ENCODE results near the gene SLC2A6. TPM values are rescaled to one million over a fixed set of nuclear protein-coding genes. Genes with fewer than 3 reads are reported as not detected.
A peak's percentile ranks its signal among the peaks of the same experiment; 100 is the strongest.

Gene SLC2A6
- total and polyA plus RNA-seq, 2 donors from 2014 or later = 2.5 to 5.8 TPM

DNA sequence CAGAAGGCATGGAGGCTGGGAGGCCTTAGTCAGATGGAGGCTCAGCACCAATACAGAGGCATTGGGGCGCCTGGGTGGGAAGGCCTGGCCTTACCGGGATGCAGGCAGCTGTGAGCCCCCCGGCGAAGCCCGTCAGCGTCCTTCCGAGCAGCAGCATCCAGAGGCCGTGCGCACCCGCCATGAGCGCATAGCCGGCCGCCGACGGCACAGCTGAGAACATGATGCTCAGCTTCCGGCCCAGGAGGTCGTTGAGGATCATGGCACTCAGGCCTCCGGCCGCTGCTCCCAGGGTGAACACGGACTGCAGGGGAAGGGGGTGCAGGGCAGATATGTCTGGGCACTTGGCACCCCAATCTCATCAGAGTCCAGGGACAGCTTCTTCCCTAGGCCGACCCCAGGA lies 2.0 kb downstream of the SLC2A6 start:
- Histone ChIP-seq H3K9me3 (ENCODE audit: control insufficient read depth in 2 of 3, insufficient read depth in 1 of 3, low read length in 3 of 3) (no peaks in the 10 kb centered on the region), H3K27me3 (ENCODE audit: control insufficient read depth, insufficient read depth, low read length) (no peaks in the 10 kb centered on the region), H3K4me3 (ENCODE audit: low read length in 3 of 3) (no peak overlapping the region), H3K9ac (ENCODE audit: low read length in 3 of 3) (no peak overlapping the region), H3K27ac (ENCODE audit: low read depth in 2 of 2, low read length in 2 of 2) (no peak overlapping the region), H3K4me1 (ENCODE audit: control insufficient read depth in 2 of 3, insufficient read depth in 2 of 3, low read depth in 1 of 3, low read length in 3 of 3) (peaks cover 0 to 5% (median 0%) of the 10 kb centered on the region in 3 donors), H3K36me3 (ENCODE audit: control insufficient read depth in 2 of 3, insufficient read depth in 3 of 3, low read length in 3 of 3) (no peaks in the 10 kb centered on the region)
- FAIRE-seq = no peak
- TF ChIP-seq, protein P1, sequence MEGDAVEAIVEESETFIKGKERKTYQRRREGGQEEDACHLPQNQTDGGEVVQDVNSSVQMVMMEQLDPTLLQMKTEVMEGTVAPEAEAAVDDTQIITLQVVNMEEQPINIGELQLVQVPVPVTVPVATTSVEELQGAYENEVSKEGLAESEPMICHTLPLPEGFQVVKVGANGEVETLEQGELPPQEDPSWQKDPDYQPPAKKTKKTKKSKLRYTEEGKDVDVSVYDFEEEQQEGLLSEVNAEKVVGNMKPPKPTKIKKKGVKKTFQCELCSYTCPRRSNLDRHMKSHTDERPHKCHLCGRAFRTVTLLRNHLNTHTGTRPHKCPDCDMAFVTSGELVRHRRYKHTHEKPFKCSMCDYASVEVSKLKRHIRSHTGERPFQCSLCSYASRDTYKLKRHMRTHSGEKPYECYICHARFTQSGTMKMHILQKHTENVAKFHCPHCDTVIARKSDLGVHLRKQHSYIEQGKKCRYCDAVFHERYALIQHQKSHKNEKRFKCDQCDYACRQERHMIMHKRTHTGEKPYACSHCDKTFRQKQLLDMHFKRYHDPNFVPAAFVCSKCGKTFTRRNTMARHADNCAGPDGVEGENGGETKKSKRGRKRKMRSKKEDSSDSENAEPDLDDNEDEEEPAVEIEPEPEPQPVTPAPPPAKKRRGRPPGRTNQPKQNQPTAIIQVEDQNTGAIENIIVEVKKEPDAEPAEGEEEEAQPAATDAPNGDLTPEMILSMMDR (IDR thresholded peaks at IDR 0.05; ENCODE audit: borderline replicate concordance, extremely low read depth, insufficient read depth) = no peak
- peak in 1 of 5 donors; percentile 78 for DNase-seq
- intact Hi-C loops (cut with DNase I) = no loop called here

DNA sequence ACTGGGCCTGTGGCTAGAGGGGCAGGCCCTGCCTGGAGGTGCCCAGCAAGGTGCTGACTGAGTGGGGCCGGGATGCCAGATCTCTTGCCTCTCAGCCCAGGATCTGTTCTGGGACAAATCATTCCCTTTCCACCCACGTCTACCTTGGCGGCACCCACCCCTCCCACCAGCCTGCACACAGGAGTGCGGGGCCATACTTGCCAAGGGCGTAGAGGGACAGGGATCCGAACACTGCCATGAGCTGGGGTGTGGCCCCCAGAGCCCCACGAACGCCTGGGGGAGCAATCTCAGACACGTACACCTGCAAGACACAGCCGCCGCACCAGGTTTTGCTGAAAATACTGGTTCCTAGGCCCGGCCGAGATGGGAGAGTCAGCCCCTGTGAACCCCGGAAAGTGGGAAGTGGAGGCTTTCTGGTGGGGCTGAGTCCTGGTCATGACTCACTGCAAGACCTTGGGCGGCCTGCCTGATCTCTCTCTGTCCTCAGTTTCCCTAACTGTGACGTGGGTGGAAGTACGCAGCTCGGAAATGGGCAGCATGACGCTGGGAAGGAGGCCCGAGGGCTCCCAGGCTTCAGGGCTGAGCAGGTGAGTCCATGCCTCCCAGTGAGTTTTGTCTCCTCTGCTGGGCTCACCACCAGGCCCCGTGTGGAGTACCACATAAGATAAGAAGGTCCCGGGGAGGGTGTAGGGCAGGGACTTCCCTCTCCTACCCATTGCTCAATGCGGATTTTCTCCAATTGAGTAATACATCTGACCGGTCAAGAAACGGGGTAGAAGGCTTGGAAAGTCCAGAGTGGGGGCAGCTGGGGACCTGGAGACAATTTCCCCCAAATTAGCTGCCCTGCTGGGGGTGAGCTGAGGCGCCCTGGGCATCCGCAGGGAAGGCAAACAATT lies 2.6 kb downstream of the SLC2A6 start:
- no peak for FAIRE-seq
- DNase-seq = peak in 1 of 5 donors; percentile 71
- Histone ChIP-seq H3K9me3 (ENCODE audit: control insufficient read depth in 2 of 3, insufficient read depth in 1 of 3, low read length in 3 of 3) (no peaks in the 10 kb centered on the region), H3K36me3 (ENCODE audit: control insufficient read depth in 2 of 3, insufficient read depth in 3 of 3, low read length in 3 of 3) (no peaks in the 10 kb centered on the region), H3K9ac (ENCODE audit: low read length in 3 of 3) (no peak overlapping the region), H3K27me3 (ENCODE audit: control insufficient read depth, insufficient read depth, low read length) (no peaks in the 10 kb centered on the region), H3K4me3 (ENCODE audit: low read length in 3 of 3) (no peak overlapping the region), H3K27ac (ENCODE audit: low read depth in 2 of 2, low read length in 2 of 2) (no peak overlapping the region), H3K4me1 (ENCODE audit: control insufficient read depth in 2 of 3, insufficient read depth in 2 of 3, low read depth in 1 of 3, low read length in 3 of 3) (peaks cover 0 to 5% (median 0%) of the 10 kb centered on the region in 3 donors)
- intact Hi-C loops (cut with DNase I) = no loop called here
- TF ChIP-seq, protein P1 (IDR thresholded peaks at IDR 0.05; ENCODE audit: borderline replicate concordance, extremely low read depth, insufficient read depth) = no peak

DNA sequence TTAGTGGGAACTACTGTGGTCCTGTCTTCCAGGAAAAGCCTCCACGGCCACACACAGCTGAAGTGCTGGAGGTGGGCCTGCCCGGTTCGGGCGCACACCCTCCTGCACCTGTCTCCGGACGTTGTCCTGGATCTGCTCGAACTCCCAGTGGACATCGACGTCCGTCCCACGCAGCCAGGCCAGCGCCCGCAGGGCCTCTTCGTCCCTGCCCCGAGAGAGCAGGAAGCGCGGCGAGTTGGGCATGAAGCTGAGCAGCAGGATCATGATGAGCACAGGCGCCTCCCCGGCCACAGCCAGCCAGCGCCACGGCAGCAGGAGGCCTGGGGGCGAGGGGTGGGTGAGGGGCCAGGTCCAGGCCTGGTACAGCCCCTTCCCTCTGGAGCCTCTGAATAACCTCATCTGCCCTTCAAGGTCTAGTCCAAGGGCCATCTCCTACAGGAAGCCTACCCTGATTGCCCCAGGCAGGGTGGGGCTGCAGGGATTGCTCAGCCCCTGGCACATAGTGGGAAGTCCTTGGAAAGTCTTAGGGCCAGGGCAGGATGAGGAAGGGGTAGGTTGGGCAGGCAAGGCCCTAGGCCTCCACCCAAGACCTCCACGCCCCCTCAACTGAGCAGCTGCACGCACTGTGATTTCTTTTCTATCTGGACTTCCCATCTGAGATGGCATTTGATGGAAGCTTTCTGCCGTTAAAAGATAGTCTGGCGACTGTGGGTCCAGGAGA lies 3.4 kb downstream of the SLC2A6 start:
- no peaks in the 10 kb centered on the region for H3K27me3 ChIP-seq (ENCODE audit: control insufficient read depth, insufficient read depth, low read length)
- H3K4me1 ChIP-seq (ENCODE audit: control insufficient read depth in 2 of 3, insufficient read depth in 2 of 3, low read depth in 1 of 3, low read length in 3 of 3) = peaks cover 0 to 5% (median 0%) of the 10 kb centered on the region in 3 donors
- H3K4me3 ChIP-seq (ENCODE audit: low read length in 3 of 3) = no peak overlapping the region
- H3K9me3 ChIP-seq (ENCODE audit: control insufficient read depth in 2 of 3, insufficient read depth in 1 of 3, low read length in 3 of 3) = no peaks in the 10 kb centered on the region
- TF ChIP-seq, protein P1 (IDR thresholded peaks at IDR 0.05; ENCODE audit: borderline replicate concordance, extremely low read depth, insufficient read depth) = no peak
- DNase-seq = no peak
- no peaks in the 10 kb centered on the region for H3K36me3 ChIP-seq (ENCODE audit: control insufficient read depth in 2 of 3, insufficient read depth in 3 of 3, low read length in 3 of 3)
- FAIRE-seq = no peak
- H3K27ac ChIP-seq (ENCODE audit: low read depth in 2 of 2, low read length in 2 of 2) = no peak overlapping the region
- no peak overlapping the region for H3K9ac ChIP-seq (ENCODE audit: low read length in 3 of 3)
- intact Hi-C loops (cut with DNase I) = no loop called here

All from kidney (tissue), 14 donors.